ENCODE measurements around the gene EXOC4.

Gene EXOC4

DNA sequence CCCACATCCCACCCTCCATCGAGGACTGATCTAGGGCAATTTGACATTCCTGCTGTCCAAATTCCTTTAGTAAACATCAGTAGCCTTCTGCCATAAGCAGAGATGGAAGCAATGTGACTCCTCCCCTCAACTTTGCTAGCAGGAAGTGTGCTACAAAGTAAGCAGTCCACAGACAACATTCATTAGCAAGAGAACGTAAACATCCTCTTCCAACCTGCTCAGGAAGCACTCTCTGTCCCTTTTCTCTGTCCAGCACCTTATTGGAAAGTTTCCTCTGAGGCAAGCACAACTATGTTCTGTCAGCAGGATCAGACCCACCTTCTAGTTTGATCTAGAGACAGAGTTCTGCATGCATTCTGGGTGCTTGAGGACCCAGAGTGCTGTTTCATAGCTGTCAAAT is 826.1 kb downstream of the EXOC4 start:
- TF ChIP-seq GATA2 (IDR thresholded peaks at IDR 0.05; ENCODE audit: low read depth, low read length) (no peak), GATA3 (IDR thresholded peaks at IDR 0.05; ENCODE audit: low read depth, low read length) (no peak)

DNA sequence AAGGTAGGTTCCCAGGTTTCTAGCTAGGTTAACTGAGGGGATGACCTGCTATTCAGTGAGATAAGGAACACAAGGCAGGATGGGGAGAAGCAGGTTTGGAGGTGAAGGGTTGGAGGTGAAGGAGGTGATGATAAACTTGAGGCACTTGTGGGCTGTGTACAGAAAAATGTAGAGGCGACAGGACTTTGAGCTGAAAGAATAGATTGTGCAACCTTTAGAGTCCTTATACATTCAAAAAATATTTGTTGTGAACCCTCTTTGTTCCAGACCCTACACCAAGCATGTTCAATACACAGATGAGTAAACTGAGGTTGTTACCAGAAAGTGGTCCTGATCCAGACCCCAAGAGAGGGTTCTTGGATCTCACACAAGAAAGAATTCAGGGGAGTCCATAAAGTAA is 828.8 kb downstream of the EXOC4 start:
- TF ChIP-seq GATA3 (IDR thresholded peaks at IDR 0.05; ENCODE audit: low read depth, low read length) (no peak), GATA2 (IDR thresholded peaks at IDR 0.05; ENCODE audit: low read depth, low read length) (no peak)

DNA sequence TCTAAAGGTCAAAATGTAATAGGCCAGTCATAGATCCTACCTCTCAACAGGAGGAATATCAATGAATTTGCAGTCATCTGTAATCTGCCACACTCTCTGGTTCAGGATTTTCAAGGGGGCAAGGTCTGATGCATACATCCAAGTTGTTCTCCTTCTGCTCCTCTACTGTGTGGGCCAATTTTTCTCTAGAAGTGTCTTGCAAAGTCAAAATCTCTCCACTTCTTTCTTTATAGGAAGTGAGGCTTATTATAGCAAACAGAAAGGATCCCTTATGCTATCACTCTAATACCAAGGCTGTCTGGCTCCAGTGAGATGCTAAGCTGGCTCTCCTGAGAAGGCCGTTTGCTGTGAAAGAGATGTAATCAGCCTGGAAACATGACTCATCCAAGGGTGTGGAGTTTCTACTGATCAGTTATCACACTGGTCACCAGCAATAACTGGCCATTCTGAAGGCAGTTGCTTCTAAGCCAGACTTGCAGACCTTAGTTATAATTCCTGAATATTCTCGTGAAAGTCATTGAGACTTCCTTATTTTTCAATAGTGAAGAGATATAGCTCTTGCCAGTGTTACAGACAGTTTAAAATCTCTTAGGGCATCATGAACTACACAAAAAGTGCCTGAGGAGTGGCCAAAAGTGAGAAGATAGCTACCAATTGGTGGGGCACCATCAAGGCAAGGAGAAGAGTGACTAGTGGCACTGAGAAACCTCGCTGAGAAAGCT is 831.0 kb downstream of the EXOC4 start:
- TF ChIP-seq GATA3 (IDR thresholded peaks at IDR 0.05; ENCODE audit: low read depth, low read length) = no peak
- TF ChIP-seq GATA2 (IDR thresholded peaks at IDR 0.05; ENCODE audit: low read depth, low read length) = no peak; the same call in 1 of the 2 replicates

DNA sequence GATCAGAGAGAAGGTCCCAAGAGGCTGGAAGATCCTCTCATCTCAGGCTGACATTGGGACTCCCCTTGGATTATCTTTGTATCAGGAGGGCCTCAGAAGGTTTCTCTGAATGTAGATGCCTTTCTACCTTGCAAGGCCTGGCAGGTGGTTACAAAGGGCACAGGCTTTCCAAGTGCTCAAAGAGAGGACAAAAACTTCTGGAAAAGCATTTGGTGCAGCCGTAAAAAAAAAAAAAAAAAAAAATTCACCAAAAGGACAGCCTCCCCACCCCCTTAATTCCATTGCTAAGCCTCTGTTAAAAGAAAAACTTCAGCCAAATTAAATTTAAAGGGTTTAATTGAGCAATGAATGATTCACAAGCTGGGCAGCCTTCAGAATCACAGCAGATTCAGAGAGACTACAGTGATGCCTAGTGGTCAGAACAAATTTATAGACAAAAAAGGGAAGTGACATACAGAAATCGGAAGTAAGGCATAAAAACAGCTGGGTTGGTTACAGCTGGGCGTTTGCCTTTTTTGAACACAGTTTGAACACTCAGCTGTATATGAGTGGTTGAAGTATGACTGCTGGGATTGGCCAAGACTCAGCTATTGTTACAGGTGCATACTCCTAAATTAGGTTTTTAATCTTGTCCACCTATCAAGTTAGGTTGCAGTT is 831.7 kb downstream of the EXOC4 start:
- TF ChIP-seq GATA2 (IDR thresholded peaks at IDR 0.05; ENCODE audit: low read depth, low read length) (no peak), GATA3 (IDR thresholded peaks at IDR 0.05; ENCODE audit: low read depth, low read length) (no peak)

DNA sequence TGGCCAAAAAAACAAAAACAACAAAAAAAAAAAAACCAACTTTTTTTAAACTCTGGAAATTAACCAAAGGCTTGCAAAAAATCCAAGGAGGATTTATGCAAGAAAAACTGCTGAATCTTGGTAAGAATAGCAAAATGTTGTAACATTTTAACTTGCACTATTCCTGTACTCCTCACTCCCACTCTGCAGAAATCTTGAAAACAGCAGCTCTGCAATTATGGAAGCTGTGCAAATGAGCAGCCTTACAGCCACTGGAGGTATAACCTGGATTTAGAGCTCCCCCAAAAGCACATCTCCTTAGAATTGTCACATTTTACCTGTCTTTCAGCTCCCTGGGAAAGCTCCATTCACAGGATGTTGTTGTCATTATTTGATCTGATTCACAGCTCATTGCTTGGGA is 832.4 kb downstream of the EXOC4 start:
- TF ChIP-seq GATA2 (IDR thresholded peaks at IDR 0.05; ENCODE audit: low read depth, low read length) = no peak

DNA sequence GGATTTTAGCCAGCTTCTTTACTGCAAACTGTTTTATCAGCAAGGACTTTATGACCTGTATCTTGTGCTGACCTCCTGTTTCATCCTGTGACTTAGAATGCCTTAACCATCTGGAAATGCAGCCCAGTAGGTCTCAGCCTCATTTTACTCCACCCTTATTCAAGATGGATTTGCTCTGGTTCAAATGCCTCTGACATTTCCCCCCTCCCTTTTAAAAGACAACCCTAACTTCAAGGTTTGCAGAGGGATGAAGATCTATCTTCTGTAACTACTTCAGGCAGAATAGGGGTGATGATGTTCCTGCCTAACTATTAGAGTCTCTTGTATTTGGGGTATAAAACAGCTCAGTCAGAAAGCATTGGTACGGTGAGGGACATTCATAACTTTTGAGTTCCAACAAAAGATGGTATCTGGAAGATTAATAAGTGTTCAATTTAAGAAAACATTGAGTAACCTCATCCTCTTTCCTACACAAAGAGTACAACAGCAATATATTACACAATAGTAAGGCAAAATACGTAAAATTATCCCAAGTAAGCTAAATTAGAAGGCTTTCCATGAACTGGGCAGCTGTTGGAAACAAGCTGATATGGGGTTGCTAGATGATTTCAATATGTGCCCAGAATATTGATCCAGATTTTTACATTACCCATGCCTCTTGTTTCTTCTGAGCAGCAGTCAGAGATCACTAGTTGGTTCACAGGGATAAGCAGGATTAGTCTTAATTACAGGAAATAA is 834.3 kb downstream of the EXOC4 start:
- TF ChIP-seq GATA2 (IDR thresholded peaks at IDR 0.05; ENCODE audit: low read depth, low read length) (no peak), GATA3 (IDR thresholded peaks at IDR 0.05; ENCODE audit: low read depth, low read length) (no peak)

DNA sequence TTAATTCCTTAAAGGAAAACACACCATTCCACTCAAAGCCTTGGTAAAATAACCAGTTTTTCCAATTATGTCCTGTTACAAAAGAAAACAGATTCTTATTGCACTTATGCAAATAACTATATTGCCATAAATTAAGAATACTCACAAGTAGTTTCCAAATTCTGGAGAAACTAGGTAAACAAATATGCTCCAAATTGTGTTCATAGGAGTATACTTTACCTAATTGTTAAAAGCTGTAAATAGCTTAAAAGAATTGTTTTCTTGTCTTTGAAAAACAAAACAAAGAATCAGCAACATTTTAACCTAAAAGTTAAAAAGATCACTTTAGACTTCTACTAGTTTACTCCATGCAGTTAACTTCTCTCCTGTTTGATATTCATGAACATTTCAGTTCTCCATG is 835.3 kb downstream of the EXOC4 start:
- TF ChIP-seq GATA3 (IDR thresholded peaks at IDR 0.05; ENCODE audit: low read depth, low read length) = no peak
- TF ChIP-seq GATA2 (IDR thresholded peaks at IDR 0.05; ENCODE audit: low read depth, low read length) = no peak

DNA sequence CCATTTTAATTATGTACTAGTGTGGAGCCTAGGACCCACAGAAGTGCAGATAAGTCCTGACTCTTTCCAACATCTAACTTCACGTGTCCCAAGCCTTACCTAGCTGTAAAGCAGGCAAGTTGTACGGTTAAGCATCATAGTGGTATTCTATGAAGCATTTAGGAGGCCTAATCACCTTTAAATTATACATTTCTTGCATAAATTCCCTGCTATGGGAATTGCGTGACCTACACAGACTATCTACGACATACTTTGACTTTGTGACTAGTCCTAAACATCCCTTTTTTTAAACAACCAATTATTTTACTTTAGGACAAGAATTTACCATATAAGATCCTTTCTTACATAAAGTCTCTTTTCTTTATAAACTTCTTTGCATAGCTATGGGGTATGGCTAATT is 836.6 kb downstream of the EXOC4 start:
- TF ChIP-seq GATA2 (IDR thresholded peaks at IDR 0.05; ENCODE audit: low read depth, low read length) (no peak), GATA3 (IDR thresholded peaks at IDR 0.05; ENCODE audit: low read depth, low read length) (no peak)

DNA sequence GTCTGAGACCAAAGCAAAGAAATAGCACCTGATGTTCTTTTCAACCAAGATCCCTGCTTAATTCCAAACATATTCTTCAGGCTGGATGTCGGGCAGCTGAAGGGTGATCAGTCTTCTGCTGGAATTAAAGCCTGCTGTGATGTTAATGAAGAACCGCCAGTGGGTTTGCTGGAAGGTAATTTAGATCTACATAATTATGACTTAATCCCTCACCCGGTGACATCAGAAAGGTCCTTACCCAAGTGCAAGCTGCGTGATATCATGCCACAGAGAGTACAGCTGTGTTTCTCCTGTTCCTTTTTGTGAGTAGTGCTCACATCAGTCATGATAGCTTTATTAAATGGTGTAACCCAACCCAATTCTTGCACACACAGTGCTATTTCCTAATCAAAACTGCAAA is 845.2 kb downstream of the EXOC4 start:
- no peak for TF ChIP-seq GATA2 (IDR thresholded peaks at IDR 0.05; ENCODE audit: low read depth, low read length)
- TF ChIP-seq GATA3 (IDR thresholded peaks at IDR 0.05; ENCODE audit: low read depth, low read length) = no peak

DNA sequence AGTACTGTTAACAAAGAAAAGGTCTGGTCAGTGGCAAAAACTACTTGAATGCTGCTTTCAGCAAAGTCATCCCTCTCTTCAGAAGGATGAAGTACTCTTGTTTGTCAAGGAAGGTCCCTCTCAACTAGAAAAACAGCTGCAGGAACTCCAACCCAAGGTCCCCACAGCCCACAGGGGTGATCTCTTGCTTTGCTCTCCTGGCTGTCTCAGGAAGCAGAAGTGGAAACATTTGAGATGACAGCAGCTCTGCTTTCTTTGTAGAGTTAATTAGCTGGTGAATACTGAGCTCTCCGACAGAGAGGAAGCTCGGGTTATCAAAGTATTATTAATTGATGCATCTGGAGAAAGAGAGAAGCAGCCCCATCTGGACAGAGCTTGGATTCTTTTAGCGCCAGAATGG is 848.8 kb downstream of the EXOC4 start:
- TF ChIP-seq GATA2 (IDR thresholded peaks at IDR 0.05; ENCODE audit: low read depth, low read length) (no peak), GATA3 (IDR thresholded peaks at IDR 0.05; ENCODE audit: low read depth, low read length) (no peak)

DNA sequence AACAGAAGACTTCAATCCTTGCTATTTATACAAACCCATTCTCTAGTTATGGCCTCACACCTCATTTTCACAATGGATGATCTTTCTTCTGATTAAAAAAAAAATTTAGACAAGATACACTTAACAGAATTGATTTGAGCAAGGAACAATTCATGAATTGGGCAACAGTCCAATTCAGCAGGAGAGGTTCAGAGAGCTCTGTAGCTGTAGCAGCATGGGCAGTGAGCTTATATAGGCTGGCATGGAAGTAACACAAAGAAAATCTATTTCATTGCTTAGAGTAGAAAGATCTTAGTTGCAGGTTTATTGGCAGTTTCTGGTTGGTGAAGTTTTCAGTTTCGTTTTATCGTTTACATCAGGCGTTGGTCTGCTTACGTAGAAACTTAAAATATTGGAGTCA is 851.3 kb downstream of the EXOC4 start:
- TF ChIP-seq GATA3 (IDR thresholded peaks at IDR 0.05; ENCODE audit: low read depth, low read length) (no peak), GATA2 (IDR thresholded peaks at IDR 0.05; ENCODE audit: low read depth, low read length) (no peak)

DNA sequence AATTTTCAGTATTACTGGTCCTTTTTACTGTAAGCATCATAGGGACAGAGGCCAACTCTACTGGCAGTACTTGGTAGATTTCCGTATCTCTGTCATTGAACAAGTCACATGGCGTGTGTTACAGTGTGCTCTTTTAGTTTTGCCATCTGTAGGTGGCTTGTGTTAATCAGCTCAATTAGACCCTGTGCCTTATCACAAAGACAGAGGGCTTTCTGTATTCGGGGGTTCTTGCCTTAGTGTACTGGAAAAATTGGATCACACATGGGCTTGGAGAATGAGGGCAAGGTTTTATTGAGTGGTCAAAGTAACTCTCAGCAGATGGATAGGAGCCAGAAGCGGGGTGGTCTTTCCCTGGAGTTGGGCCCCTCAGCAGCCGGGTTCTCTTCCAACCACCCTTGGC is 853.0 kb downstream of the EXOC4 start:
- TF ChIP-seq GATA2 (IDR thresholded peaks at IDR 0.05; ENCODE audit: low read depth, low read length) (no peak), GATA3 (IDR thresholded peaks at IDR 0.05; ENCODE audit: low read depth, low read length) (no peak)

DNA sequence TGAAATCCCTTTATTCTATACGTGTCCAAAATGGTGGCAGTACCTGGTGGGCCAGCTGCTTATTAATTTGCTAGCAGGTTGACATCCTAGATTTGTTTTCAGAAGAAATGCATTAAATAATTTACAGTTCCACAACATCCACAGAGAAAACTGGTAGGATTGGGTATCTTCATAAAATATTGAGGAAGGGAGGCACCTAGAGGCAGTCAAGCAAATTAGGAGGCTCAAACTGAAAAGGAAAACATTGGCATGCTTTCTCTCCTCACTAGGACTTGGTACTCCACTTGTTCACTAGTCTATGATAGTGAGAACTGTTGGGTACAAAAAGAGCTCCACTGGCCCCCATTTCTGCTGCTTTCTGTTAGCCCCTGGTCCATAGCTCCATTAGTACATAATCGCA is 855.9 kb downstream of the EXOC4 start:
- no peak for TF ChIP-seq GATA3 (IDR thresholded peaks at IDR 0.05; ENCODE audit: low read depth, low read length)
- TF ChIP-seq GATA2 (IDR thresholded peaks at IDR 0.05; ENCODE audit: low read depth, low read length) = no peak

DNA sequence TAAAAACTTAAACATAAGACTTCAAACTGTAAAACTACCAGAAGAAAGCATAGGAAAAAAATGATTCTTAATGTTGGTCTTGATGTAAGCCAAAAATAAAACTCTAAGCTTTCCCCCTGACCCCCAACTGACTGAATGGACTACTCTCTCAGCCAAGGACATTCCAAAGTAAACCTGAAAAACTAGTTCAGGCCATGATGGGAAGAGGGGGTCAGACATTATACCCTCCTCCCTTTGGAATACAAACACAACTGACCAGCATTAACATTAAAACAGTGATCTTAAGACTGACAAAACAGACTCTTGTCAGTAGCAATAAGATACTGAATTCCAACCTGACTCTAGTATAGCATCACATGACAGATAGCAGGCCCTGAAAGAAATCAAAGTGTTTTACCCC is 860.8 kb downstream of the EXOC4 start:
- no peak for TF ChIP-seq GATA3 (IDR thresholded peaks at IDR 0.05; ENCODE audit: low read depth, low read length)
- TF ChIP-seq GATA2 (IDR thresholded peaks at IDR 0.05; ENCODE audit: low read depth, low read length) = no peak

DNA sequence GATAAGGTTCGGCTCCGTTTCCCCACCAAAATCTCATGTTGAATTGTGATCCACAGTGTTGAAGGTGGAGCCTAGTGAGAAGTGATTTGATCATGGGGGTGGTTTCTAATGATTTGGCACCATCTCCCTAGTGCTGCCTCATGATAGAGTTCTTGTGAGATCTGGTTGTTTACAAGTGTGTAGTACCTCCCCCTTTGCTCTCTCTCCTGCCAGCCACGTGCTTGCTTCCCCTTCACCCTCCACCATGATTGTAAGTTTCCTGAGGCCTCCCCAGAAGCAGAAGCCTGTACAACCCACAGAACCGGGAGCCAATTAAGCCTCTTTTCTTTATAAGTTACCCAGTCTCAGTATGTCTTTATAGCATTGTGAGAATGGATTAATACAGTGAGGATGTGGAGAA is 862.1 kb downstream of the EXOC4 start:
- TF ChIP-seq GATA2 (IDR thresholded peaks at IDR 0.05; ENCODE audit: low read depth, low read length) = no peak
- no peak for TF ChIP-seq GATA3 (IDR thresholded peaks at IDR 0.05; ENCODE audit: low read depth, low read length)

Data from SH-SY5Y (cell line).